Fibroblast of pulmonary artery (primary cell): ENCODE results near the gene SUCNR1.
"Not testable (repeated sequence)": the region's sequence is repeated elsewhere in the genome, so short reads cannot be mapped to it uniquely, and the experiment has no call there.

Source experiments
- DNase-seq: peaks from one replicate; pipeline ENCODE4 v3.0.0-alpha.2; 2010; ENCODE audit warnings: low read depth
- H3K4me3 ChIP-seq: replicated peaks from 2 replicates; pipeline ENCODE4 v1.5.1; 2011; ENCODE audit warnings: low read depth, mild to moderate bottlenecking, control low read depth, low read length, moderate library complexity
- TF ChIP-seq, protein P1 (sequence below): IDR thresholded peaks from 2 replicates; pipeline ENCODE4 v1.5.1; 2011; ENCODE audit warnings: mild to moderate bottlenecking, control low read depth, low read length, inconsistent platforms; ENCODE audit errors: missing control alignments

Gene SUCNR1

DNA sequence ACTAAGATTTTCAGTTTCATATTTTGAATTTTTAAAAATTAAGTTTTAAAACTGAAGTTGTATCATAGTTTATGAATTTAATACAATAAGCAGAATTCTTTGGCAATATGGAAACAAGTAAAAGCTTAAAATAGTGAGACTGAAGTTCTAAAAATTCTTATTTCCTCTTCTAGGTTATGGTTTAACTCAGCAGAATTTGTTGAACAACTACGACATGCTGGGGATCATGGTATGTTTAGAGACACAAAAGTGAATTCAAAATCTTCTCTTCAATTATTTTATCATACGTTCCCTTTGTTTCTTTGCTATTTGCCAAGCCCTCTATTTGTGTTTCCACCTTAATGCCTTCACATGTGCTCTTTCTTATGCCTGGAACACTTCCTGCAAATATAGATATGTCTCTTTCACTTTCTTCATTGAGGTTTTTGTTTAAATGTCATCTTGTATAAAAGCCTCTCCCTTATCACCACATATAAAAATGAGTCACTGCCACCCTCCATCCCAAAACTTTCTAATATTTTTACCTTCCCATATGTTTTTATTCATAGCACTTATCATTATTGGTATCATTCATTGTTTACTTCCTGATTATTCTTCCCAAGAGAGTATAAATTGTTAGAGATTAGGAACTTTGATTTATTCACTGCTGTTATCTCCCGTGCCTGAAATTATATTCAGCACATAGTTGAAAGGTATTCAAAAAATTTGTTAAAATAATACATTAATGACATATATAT, 6.4 kb downstream of the SUCNR1 start:
- no peak overlapping the region for H3K4me3 ChIP-seq
- TF ChIP-seq, protein P1, sequence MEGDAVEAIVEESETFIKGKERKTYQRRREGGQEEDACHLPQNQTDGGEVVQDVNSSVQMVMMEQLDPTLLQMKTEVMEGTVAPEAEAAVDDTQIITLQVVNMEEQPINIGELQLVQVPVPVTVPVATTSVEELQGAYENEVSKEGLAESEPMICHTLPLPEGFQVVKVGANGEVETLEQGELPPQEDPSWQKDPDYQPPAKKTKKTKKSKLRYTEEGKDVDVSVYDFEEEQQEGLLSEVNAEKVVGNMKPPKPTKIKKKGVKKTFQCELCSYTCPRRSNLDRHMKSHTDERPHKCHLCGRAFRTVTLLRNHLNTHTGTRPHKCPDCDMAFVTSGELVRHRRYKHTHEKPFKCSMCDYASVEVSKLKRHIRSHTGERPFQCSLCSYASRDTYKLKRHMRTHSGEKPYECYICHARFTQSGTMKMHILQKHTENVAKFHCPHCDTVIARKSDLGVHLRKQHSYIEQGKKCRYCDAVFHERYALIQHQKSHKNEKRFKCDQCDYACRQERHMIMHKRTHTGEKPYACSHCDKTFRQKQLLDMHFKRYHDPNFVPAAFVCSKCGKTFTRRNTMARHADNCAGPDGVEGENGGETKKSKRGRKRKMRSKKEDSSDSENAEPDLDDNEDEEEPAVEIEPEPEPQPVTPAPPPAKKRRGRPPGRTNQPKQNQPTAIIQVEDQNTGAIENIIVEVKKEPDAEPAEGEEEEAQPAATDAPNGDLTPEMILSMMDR: no peak
- DNase-seq: no peak

DNA sequence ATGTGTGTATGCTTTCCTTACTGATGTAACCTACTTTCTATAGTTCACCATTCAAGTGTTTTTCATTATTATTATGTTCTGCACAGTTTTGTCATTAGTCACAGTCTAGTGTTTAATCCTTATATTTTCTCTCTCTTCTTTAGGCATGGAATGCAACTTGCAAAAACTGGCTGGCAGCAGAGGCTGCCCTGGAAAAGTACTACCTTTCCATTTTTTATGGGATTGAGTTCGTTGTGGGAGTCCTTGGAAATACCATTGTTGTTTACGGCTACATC, 6.9 kb downstream of the SUCNR1 start:
- H3K4me3 ChIP-seq: no peak overlapping the region
- TF ChIP-seq, protein P1: no peak
- DNase-seq: no peak

DNA sequence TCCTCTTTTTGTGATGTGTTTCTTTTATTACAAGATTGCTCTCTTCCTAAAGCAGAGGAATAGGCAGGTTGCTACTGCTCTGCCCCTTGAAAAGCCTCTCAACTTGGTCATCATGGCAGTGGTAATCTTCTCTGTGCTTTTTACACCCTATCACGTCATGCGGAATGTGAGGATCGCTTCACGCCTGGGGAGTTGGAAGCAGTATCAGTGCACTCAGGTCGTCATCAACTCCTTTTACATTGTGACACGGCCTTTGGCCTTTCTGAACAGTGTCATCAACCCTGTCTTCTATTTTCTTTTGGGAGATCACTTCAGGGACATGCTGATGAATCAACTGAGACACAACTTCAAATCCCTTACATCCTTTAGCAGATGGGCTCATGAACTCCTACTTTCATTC, 7.7 kb downstream of the SUCNR1 start:
- DNase-seq: no peak
- H3K4me3 ChIP-seq: no peak overlapping the region
- TF ChIP-seq, protein P1: no peak

DNA sequence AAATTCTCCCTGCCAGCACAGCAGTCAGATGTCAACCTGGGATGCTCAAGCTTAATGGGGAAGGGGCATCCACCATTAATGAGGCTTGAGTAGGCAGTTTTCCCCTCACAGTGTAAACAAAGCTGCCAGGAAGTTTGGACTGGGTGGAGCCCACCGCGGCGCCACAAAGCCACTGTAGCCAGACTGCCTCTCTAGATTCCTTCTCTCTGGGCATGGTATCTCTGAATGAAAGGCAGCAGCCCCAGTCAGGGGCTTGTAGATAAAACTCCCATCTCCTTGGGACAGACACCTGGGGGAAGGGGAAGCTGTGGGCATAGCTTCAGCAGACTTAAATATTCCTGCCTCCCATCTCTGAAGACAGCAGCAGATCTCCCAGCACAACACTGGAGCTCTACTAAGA, 12.0 kb downstream of the SUCNR1 start:
- not testable (repeated sequence) for H3K4me3 ChIP-seq, DNase-seq

DNA sequence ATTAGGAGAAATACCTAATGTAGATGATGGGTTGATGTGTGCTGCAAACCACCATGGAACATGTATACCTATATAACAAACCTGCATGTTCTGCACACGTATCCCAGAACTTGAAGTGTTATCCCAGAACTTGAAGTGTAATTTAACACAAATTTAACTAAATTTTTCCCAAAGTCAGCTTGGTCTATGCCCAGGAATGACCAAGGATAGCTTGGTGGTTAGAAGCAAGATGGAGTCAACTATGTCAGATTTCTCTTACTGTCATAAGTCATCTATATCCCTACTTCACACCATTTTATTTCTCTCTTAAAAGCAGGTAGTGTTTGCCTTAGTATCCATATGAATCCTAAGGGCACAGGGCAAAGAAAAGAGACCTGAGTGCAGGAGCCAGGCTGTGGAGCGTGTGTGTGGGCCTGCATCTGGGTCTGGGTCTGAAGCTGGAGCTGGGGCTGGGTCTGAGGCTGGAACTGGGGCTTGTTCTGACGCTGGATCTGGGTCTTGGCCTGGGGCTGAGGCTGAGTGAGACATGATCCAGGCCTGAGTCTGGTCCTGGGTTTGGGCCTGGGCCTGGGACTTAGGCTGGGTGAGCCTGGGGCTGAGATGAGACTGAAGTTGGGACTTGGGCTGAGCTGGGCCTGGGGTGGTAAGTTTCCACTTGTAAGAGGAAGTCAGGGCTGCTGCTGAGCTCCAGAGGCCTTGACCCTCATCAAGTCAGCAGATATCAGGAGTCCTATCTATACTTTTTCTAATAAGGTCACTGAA, 14.2 kb downstream of the SUCNR1 start:
- not testable (repeated sequence) for H3K4me3 ChIP-seq

DNA sequence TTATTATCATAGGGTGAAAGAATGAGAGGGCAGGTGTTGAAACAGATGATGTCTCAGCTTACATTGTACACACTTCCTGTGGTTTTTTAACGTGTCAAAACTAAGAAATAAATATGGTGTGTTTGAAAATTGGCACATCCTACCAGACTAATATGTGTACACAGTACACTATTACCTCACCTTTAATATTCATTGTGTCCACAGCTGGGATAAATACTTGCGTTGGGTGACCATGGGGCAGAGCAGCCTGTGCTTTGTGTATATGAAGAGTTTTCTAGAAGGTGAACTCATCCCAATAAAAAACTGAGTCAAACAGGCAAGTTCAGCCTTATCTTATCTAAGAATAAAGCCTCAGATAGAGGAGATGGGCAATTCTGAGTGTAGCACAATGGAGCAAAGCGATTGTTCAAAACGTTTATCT, 17.3 kb downstream of the SUCNR1 start:
- TF ChIP-seq, protein P1: no peak
- H3K4me3 ChIP-seq: no peak overlapping the region
- DNase-seq: no peak

More for the DNA sequence above, 14.2 kb downstream of the SUCNR1 start:
- DNase-seq: not testable (repeated sequence)

DNA sequence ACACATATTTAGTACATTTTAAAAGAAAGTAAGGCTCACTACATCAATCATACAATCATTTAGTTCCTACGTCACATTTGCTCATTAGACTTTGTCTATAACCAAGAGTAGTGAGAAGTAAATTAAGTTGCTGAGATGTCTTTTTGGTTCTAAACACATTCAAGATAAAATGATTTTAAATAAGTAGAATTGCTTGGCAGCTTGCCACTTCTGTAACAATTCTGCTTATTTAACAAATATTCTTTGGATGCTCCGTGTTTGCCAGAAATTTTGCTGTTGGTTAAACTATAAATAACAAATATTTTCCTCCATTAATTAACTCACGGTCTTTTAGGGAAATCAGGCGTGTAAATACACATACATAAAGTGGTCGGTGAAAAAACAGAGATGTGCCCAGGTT, 18.3 kb downstream of the SUCNR1 start:
- no peak overlapping the region for H3K4me3 ChIP-seq
- TF ChIP-seq, protein P1: no peak
- DNase-seq: no peak

DNA sequence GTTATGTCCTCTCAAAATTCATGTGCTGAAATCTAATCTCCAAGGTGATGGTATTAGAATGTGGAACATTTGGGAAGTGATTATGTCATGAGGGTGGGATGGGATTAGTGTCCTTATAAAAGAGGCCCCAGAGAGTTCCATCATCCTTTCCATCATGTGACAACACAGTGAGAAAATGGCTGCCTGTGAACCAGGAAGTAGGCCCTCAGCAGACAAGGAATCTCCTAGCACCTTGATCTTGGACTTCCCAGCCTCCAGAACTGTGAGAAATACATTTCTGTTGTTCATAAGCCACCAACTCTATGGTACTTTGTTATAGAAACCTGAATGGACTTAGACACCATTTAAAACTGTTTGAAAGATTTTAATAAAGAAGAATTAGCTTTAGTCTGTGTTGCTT, 20.8 kb downstream of the SUCNR1 start:
- DNase-seq: no peak
- TF ChIP-seq, protein P1: no peak
- no peak overlapping the region for H3K4me3 ChIP-seq
